H1 (cell line): ENCODE data around the gene BLTP1.

Experiments
- BCL11A ChIP-seq, 2 experiments: IDR thresholded peaks; one replicate each; pipeline ENCODE4 v1.6.1; 2011; ENCODE audit warnings: low read depth in 2 of 2, low read length in 2 of 2, mild to moderate bottlenecking in 2 of 2
- CTCF ChIP-seq, 3 experiments: IDR thresholded peaks; 1 replicate in 2 of 3; 2 replicates in 1 of 3; pipeline versions ENCODE4 v1.5.1 to v1.6.1; 2011; ENCODE audit warnings: low read length in 3 of 3, mild to moderate bottlenecking in 3 of 3, inconsistent platforms in 2 of 3, low read depth in 1 of 3, moderate library complexity in 1 of 3; ENCODE audit not compliant: insufficient read depth in 1 of 3; ENCODE audit errors: control extremely low read depth in 1 of 3
- POLR2A ChIP-seq, 2 experiments: IDR thresholded peaks; 1 replicate in 1 of 2; 2 replicates in 1 of 2; pipeline ENCODE4 v1.6.1; 2011; ENCODE audit warnings: low read depth in 2 of 2, low read length in 2 of 2, mild to moderate bottlenecking in 2 of 2; ENCODE audit errors: control extremely low read depth in 1 of 2
- POLR2AphosphoS5 ChIP-seq: IDR thresholded peaks from 2 replicates; pipeline ENCODE4 v1.6.1; 2011; ENCODE audit warnings: low read depth, low read length
- RXRA ChIP-seq: IDR thresholded peaks from 2 replicates; pipeline ENCODE4 v1.6.1; 2011; ENCODE audit warnings: low read depth, mild to moderate bottlenecking, low read length, moderate library complexity; ENCODE audit not compliant: insufficient read depth
- SP1 ChIP-seq: IDR thresholded peaks from 2 replicates; pipeline ENCODE4 v1.6.1; 2011; ENCODE audit warnings: low read depth, low read length
- TBP ChIP-seq: IDR thresholded peaks from 2 replicates; pipeline ENCODE4 v1.6.1; 2011; ENCODE audit warnings: low read depth, low read length, improper control_type of control experiment
- ZNF274 ChIP-seq: IDR thresholded peaks from 2 replicates; pipeline ENCODE4 v1.7.0; 2012; ENCODE audit warnings: low read length, borderline replicate concordance; ENCODE audit errors: extremely low read depth

GRCh38 chr4:122139139-122139538, 13.0 kb upstream of the BLTP1 start:
- no peak for TF ChIP-seq RXRA
- TF ChIP-seq CTCF (IDR thresholded peaks at IDR 0.05; ENCODE audit: control extremely low read depth in 1 of 3, insufficient read depth in 1 of 3, low read depth in 1 of 3, low read length in 3 of 3): no peak
- no peak for TF ChIP-seq POLR2A (IDR thresholded peaks at IDR 0.05; ENCODE audit: control extremely low read depth in 1 of 2, low read depth in 2 of 2, low read length in 2 of 2)
- no peak for TF ChIP-seq POLR2AphosphoS5
- TF ChIP-seq SP1: no peak
- no peak for TF ChIP-seq ZNF274
- TF ChIP-seq BCL11A (IDR thresholded peaks at IDR 0.05; ENCODE audit: low read depth in 2 of 2, low read length in 2 of 2): no peak
- no peak for TF ChIP-seq TBP
